ENCODE measurements around the gene BAZ1B.

- no peak for TF ChIP-seq CTCF (IDR thresholded peaks at IDR 0.05 in 4 of 5, conservative IDR thresholded peaks at IDR 0.05 in 1 of 5)
- no peak for TF ChIP-seq POLR2A (IDR thresholded peaks at IDR 0.05)
Observed at GRCh38 chr7:73569042-73569608, 47.0 kb upstream of the BAZ1B start.
